Astrocyte (in vitro differentiated cells and primary cell): Measurements from ENCODE around the gene SLC1A3.

ENCODE experiments used
- CTCF ChIP-seq: IDR thresholded peaks from 2 replicates; pipeline ENCODE4 v1.5.1; 2011; ENCODE audit warnings: low read depth, mild to moderate bottlenecking, inconsistent platforms, low read length, moderate library complexity; ENCODE audit not compliant: insufficient read depth
- EZH2 ChIP-seq: IDR thresholded peaks from 2 replicates; pipeline ENCODE4 v1.6.1; 2012; ENCODE audit warnings: mild to moderate bottlenecking, low read length, inconsistent platforms; ENCODE audit not compliant: insufficient read depth

- TF ChIP-seq CTCF: no peak
- TF ChIP-seq EZH2: no peak
Measured at GRCh38 chr5:36642089-36642488, 35.7 kb downstream of the SLC1A3 start.
